Hepatocyte (in vitro differentiated cells): ENCODE measurements around the gene EYS. TPM values are rescaled to one million over a fixed set of nuclear protein-coding genes. Genes with fewer than 3 reads are reported as not detected.

Source experiments
- DNase-seq: peaks from one replicate; pipeline ENCODE4 v3.0.0-alpha.2; 2016; ENCODE audit warnings: low spot score
- H2AFZ ChIP-seq: fragments of 200-600 bp; sonication (generic); 2 replicates; pipeline ENCODE4 v1.6.0; 2016; ENCODE audit warnings: antibody characterized with exemption, mild to moderate bottlenecking
- H3K27ac ChIP-seq: fragments of 200-600 bp; sonication (generic); 2 replicates; pipeline ENCODE4 v1.5.1; 2016; ENCODE audit warnings: mild to moderate bottlenecking
- H3K27me3 ChIP-seq: fragments of 200-600 bp; sonication (generic); 2 replicates; pipeline ENCODE4 v1.6.1; 2016
- H3K36me3 ChIP-seq: fragments of 200-600 bp; sonication (generic); replicated peaks from 2 replicates; pipeline ENCODE4 v1.5.1; 2016; ENCODE audit warnings: low read depth; ENCODE audit not compliant: insufficient read depth
- H3K4me1 ChIP-seq: fragments of 200-600 bp; sonication (generic); 2 replicates; pipeline ENCODE4 v1.5.1; 2016; ENCODE audit warnings: mild to moderate bottlenecking, moderate library complexity; ENCODE audit not compliant: insufficient read depth
- H3K4me2 ChIP-seq: fragments of 200-600 bp; sonication (generic); 2 replicates; pipeline ENCODE4 v1.6.0; 2016
- H3K4me3 ChIP-seq: fragments of 200-600 bp; sonication (generic); 2 replicates; pipeline ENCODE4 v1.5.1; 2016; ENCODE audit warnings: mild to moderate bottlenecking
- H3K79me2 ChIP-seq: fragments of 200-600 bp; sonication (generic); 2 replicates; pipeline ENCODE4 v1.6.0; 2017; ENCODE audit warnings: mild to moderate bottlenecking
- H3K9me2 ChIP-seq: fragments of 200-600 bp; sonication (generic); replicated peaks from 2 replicates; pipeline ENCODE4 v1.6.0; 2017; ENCODE audit warnings: mild to moderate bottlenecking; ENCODE audit not compliant: insufficient read depth
- H3K9me3 ChIP-seq: fragments of 200-600 bp; sonication (generic); 2 replicates; pipeline ENCODE4 v1.5.1; 2016; ENCODE audit warnings: low read depth, mild to moderate bottlenecking
- H4K20me1 ChIP-seq: fragments of 200-600 bp; sonication (generic); 2 replicates; pipeline ENCODE4 v1.6.0; 2016; ENCODE audit warnings: mild to moderate bottlenecking; ENCODE audit not compliant: insufficient read depth, poor library complexity, severe bottlenecking
- CTCF ChIP-seq: fragments of 200-600 bp; sonication (generic); IDR thresholded peaks from 2 replicates; pipeline ENCODE4 v1.5.1; 2016; ENCODE audit warnings: antibody characterized with exemption, mild to moderate bottlenecking; ENCODE audit not compliant: poor library complexity
- EZH2 ChIP-seq: fragments of 200-600 bp; sonication (generic); IDR thresholded peaks from 2 replicates; pipeline ENCODE4 v1.6.1; 2016; ENCODE audit warnings: antibody characterized with exemption, mild to moderate bottlenecking, borderline replicate concordance
- EZH2phosphoT487 ChIP-seq: fragments of 200-600 bp; sonication (generic); IDR thresholded peaks from one replicate; pipeline ENCODE4 v1.6.1; 2018; ENCODE audit warnings: antibody characterized with exemption, mild to moderate bottlenecking, low read depth, moderate library complexity; ENCODE audit not compliant: unreplicated experiment, severe bottlenecking
- WGBS: methylation state at CpG from one replicate; pipeline ENCODE4 v1.1.6; 2016; ENCODE audit warnings: low lambda C conversion rate; ENCODE audit errors: missing lambda C conversion rate; 5-methylcytosine and 5-hydroxymethylcytosine counted together
- polyA plus RNA-seq: library from polyadenylated mRNA; unstranded; fragments of >200 nt; fragmentation: Nextera tagmentation; extraction: Ambion mirVana; gene quantifications from 2 replicates; pipeline ENCODE4 v1.2.1, GENCODE V29; 2016
- total RNA-seq: library from RNA; depleted of rRNA; stranded (reverse); fragments of >200 nt; gene quantifications from 2 replicates; pipeline ENCODE4 v1.2.3, GENCODE V29; 2014

EYS gene
- total and polyA plus RNA-seq, 2 experiments from 2014 or later: 0.57 to 0.68 TPM

- Histone ChIP-seq H3K4me3 (no peak overlapping the region), H3K27me3 (no peaks in the 10 kb centered on the region), H3K9me3 (no peaks in the 10 kb centered on the region), H3K4me2 (no peak overlapping the region), H3K27ac (no peak overlapping the region), H2AFZ (no peak overlapping the region), H4K20me1 (no peaks in the 10 kb centered on the region), H3K79me2 (no peaks in the 10 kb centered on the region), H3K36me3 (no peaks in the 10 kb centered on the region), H3K9me2 (no peaks in the 10 kb centered on the region), H3K4me1 (no peaks in the 10 kb centered on the region)
- WGBS: 80% methylated on average over 1 of the region's 1 CpG
- no peak for DNase-seq
- TF ChIP-seq EZH2 (no peak), EZH2phosphoT487 (no peak), CTCF (no peak)
Observed at GRCh38 chr6:64776359-64776758, 930.7 kb downstream of the EYS start.

GRCh38 chr6:64774881-64775280, 932.1 kb downstream of the EYS start:
- Histone ChIP-seq H2AFZ (no peak overlapping the region), H3K27me3 (no peaks in the 10 kb centered on the region)
- WGBS: 7% methylated on average over 4 of the region's 4 CpGs

GRCh38 chr6:64750910-64751309, 956.1 kb downstream of the EYS start:
- H3K4me3 ChIP-seq: no peak overlapping the region
- no peak overlapping the region for H3K4me2 ChIP-seq
- no peaks in the 10 kb centered on the region for H4K20me1 ChIP-seq
- 84% methylated on average over 2 of the region's 2 CpGs for WGBS
- no peaks in the 10 kb centered on the region for H3K79me2 ChIP-seq
- DNase-seq: no peak
- no peaks in the 10 kb centered on the region for H3K9me3 ChIP-seq
- H3K27me3 ChIP-seq: no peaks in the 10 kb centered on the region
- H3K36me3 ChIP-seq: no peaks in the 10 kb centered on the region
- TF ChIP-seq EZH2 (no peak), CTCF (no peak), EZH2phosphoT487 (no peak)
- no peaks in the 10 kb centered on the region for H3K9me2 ChIP-seq
- H3K4me1 ChIP-seq: no peaks in the 10 kb centered on the region
- no peak overlapping the region for H3K27ac ChIP-seq
- H2AFZ ChIP-seq: no peak overlapping the region

More at GRCh38 chr6:64774881-64775280, 932.1 kb downstream of the EYS start:
- Histone ChIP-seq H3K4me2 (no peak overlapping the region), H3K36me3 (no peaks in the 10 kb centered on the region), H3K9me3 (no peaks in the 10 kb centered on the region), H3K27ac (no peak overlapping the region), H3K4me3 (no peak overlapping the region), H3K4me1 (no peaks in the 10 kb centered on the region), H4K20me1 (no peaks in the 10 kb centered on the region), H3K9me2 (no peaks in the 10 kb centered on the region), H3K79me2 (no peaks in the 10 kb centered on the region)
- DNase-seq: no peak
- TF ChIP-seq EZH2 (no peak), CTCF (no peak), EZH2phosphoT487 (no peak)

- no peak overlapping the region for H2AFZ ChIP-seq
Observed at GRCh38 chr6:64737418-64737817, 969.6 kb downstream of the EYS start.

More at GRCh38 chr6:64737418-64737817, 969.6 kb downstream of the EYS start:
- Histone ChIP-seq H4K20me1 (no peaks in the 10 kb centered on the region), H3K4me1 (no peaks in the 10 kb centered on the region), H3K79me2 (no peaks in the 10 kb centered on the region), H3K4me3 (no peak overlapping the region), H3K9me3 (no peaks in the 10 kb centered on the region), H3K27ac (no peak overlapping the region), H3K36me3 (no peaks in the 10 kb centered on the region), H3K4me2 (no peak overlapping the region), H3K27me3 (no peaks in the 10 kb centered on the region), H3K9me2 (no peaks in the 10 kb centered on the region)
- TF ChIP-seq CTCF (no peak), EZH2phosphoT487 (no peak), EZH2 (no peak)
- 70% methylated on average over 1 of the region's 1 CpG for WGBS
- DNase-seq: no peak
